ENCODE measurements around the gene TMEM108. TPM values are rescaled to one million over a fixed set of nuclear protein-coding genes. Genes with fewer than 3 reads are reported as not detected.

Gene TMEM108
- total RNA-seq, 1 experiment from 2014 or later, result not detected

DNA sequence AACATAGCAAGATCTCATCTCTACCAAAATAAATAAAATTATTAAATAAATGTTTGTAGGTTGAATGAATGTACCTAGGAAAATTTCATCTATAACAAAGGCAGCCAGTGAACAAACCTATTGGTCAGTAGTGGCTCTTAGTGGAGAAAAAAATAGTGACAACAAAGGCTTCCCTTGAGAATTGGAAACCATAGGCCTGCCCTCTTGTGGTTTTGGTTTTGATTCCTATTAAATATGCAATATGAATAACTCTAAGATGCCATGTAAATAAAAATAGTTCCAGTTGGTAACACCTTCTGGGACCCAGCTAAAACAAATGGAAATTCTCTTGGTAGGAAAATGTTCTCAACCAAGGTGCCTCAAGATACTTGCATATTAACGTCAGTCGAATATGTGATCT is 216.0 kb downstream of the TMEM108 start:
- Histone ChIP-seq H3K27me3 (replicated peaks; ENCODE audit: control insufficient read depth, insufficient read depth, low read length) (no peaks in the 10 kb centered on the region), H3K4me1 (peaks cover 5% of the 10 kb centered on the region; the same call in 1 of the 2 replicates), H3K4me3 (ENCODE audit: low read depth, low read length) (no peak overlapping the region), H3K9me3 (no peaks in the 10 kb centered on the region), H3K36me3 (ENCODE audit: control insufficient read depth, insufficient read depth, low read length) (no peaks in the 10 kb centered on the region)
- TF ChIP-seq, protein P1, sequence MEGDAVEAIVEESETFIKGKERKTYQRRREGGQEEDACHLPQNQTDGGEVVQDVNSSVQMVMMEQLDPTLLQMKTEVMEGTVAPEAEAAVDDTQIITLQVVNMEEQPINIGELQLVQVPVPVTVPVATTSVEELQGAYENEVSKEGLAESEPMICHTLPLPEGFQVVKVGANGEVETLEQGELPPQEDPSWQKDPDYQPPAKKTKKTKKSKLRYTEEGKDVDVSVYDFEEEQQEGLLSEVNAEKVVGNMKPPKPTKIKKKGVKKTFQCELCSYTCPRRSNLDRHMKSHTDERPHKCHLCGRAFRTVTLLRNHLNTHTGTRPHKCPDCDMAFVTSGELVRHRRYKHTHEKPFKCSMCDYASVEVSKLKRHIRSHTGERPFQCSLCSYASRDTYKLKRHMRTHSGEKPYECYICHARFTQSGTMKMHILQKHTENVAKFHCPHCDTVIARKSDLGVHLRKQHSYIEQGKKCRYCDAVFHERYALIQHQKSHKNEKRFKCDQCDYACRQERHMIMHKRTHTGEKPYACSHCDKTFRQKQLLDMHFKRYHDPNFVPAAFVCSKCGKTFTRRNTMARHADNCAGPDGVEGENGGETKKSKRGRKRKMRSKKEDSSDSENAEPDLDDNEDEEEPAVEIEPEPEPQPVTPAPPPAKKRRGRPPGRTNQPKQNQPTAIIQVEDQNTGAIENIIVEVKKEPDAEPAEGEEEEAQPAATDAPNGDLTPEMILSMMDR (IDR thresholded peaks at IDR 0.05; ENCODE audit: insufficient read depth in 1 of 2, low read depth in 1 of 2, low read length in 1 of 2, severe bottlenecking in 1 of 2, unreplicated experiment in 1 of 2), result no peak
- Mint-ChIP-seq H3K27ac (ENCODE audit: unreplicated experiment) (no peak overlapping the region), H3K27me3 (ENCODE audit: insufficient read depth, unreplicated experiment) (no peaks in the 10 kb centered on the region), H3K9me3 (ENCODE audit: unreplicated experiment) (peaks cover 10% of the 10 kb centered on the region), H3K36me3 (ENCODE audit: insufficient read depth, unreplicated experiment) (no peaks in the 10 kb centered on the region), H3K4me1 (ENCODE audit: low read depth, unreplicated experiment) (no peaks in the 10 kb centered on the region), H3K4me3 (ENCODE audit: unreplicated experiment) (no peak overlapping the region)
- ChIA-PET CTCF (interaction anchor here (0.6 kb wide), 1 partner anchor 208 kb away, joined by 4 read pairs; no protein-coding TSS in a partner anchor), POLR2A (no interaction called here)
- no TSS peak for BruUV-seq (replicated peaks)
- intact Hi-C loops (cut with micrococcal nuclease; ENCODE audit: unreplicated experiment), result no loop called here
- DNase-seq, result no peak

DNA sequence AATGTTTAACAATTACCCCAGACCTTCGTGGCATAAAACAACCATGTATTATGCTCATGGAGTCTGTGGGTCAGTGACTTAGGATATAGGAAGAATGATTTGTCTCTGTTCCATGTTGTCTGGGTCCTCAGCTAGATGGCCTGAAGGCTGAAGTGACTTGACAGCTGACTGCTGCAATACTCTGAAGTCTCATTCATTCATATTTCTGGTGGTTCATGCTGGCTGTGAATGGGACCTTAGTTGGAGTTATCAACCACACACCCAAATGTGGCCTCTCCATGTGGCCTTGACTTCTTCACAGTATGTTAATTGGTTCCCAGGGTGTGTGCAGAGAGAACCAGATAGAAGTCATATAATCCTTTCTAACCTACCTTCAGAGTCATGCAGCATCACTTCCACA is 216.5 kb downstream of the TMEM108 start:
- no peaks in the 10 kb centered on the region for H3K36me3 Mint-ChIP-seq (ENCODE audit: insufficient read depth, unreplicated experiment)
- DNase-seq, result no peak
- TF ChIP-seq, protein P1 (IDR thresholded peaks at IDR 0.05; ENCODE audit: insufficient read depth in 1 of 2, low read depth in 1 of 2, low read length in 1 of 2, severe bottlenecking in 1 of 2, unreplicated experiment in 1 of 2), result no peak
- H3K9me3 Mint-ChIP-seq (ENCODE audit: unreplicated experiment), result peaks cover 10% of the 10 kb centered on the region
- Histone ChIP-seq H3K27me3 (replicated peaks; ENCODE audit: control insufficient read depth, insufficient read depth, low read length) (no peaks in the 10 kb centered on the region), H3K36me3 (ENCODE audit: control insufficient read depth, insufficient read depth, low read length) (no peaks in the 10 kb centered on the region), H3K4me3 (ENCODE audit: low read depth, low read length) (no peak overlapping the region), H3K4me1 (peaks cover 5% of the 10 kb centered on the region; the same call in 1 of the 2 replicates), H3K9me3 (no peaks in the 10 kb centered on the region)
- H3K4me1 Mint-ChIP-seq (ENCODE audit: low read depth, unreplicated experiment), result no peaks in the 10 kb centered on the region
- no peak overlapping the region for H3K4me3 Mint-ChIP-seq (ENCODE audit: unreplicated experiment)
- intact Hi-C loops (cut with micrococcal nuclease; ENCODE audit: unreplicated experiment), result no loop called here
- H3K27ac Mint-ChIP-seq (ENCODE audit: unreplicated experiment), result no peak overlapping the region
- no peaks in the 10 kb centered on the region for H3K27me3 Mint-ChIP-seq (ENCODE audit: insufficient read depth, unreplicated experiment)
- no TSS peak for BruUV-seq (replicated peaks)
- CTCF ChIA-PET, result no interaction called here
- POLR2A ChIA-PET, result no interaction called here

DNA sequence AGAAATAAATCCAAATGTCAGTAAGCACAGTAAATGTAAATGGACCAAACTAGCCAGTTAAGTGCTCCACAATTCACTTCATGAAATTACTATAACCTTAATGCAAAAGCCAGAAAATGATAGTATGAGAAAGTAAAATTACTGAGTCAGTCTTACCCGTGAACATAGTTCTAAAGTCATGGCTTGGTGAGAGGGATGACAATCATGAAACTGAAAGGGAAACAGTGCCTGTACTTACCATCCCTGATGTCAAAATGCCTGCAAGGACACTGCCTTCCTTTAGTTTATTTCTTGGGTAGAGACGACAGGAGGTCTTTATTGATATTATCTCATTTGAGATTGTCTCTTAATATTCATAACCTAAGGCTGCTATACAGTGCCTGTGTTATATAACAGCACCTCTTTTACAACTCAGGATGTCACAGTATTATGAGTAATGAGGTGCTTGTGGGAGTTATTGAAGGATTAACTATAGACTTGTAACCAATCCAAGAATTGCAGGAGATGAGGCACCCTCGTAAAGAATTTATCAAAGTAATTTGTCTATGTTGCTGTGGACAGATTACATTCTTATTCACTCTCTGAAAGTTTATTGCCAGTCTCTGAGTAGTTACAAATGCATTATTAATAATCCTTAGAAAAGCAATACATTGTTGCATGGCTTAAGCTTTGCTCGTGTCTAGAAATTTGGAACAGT is 218.7 kb downstream of the TMEM108 start:
- TF ChIP-seq, protein P1 (IDR thresholded peaks at IDR 0.05; ENCODE audit: insufficient read depth in 1 of 2, low read depth in 1 of 2, low read length in 1 of 2, severe bottlenecking in 1 of 2, unreplicated experiment in 1 of 2), result no peak
- POLR2A ChIA-PET, result no interaction called here
- CTCF ChIA-PET, result no interaction called here
- BruUV-seq (replicated peaks), result no TSS peak
- Histone ChIP-seq H3K9me3 (no peaks in the 10 kb centered on the region), H3K4me1 (peaks cover 5% of the 10 kb centered on the region; the same call in 1 of the 2 replicates), H3K27me3 (replicated peaks; ENCODE audit: control insufficient read depth, insufficient read depth, low read length) (no peaks in the 10 kb centered on the region), H3K36me3 (ENCODE audit: control insufficient read depth, insufficient read depth, low read length) (no peaks in the 10 kb centered on the region), H3K4me3 (ENCODE audit: low read depth, low read length) (no peak overlapping the region)
- no peak overlapping the region for H3K4me3 Mint-ChIP-seq (ENCODE audit: unreplicated experiment)
- intact Hi-C loops (cut with micrococcal nuclease; ENCODE audit: unreplicated experiment), result no loop called here
- H3K27me3 Mint-ChIP-seq (ENCODE audit: insufficient read depth, unreplicated experiment), result peaks cover 2% of the 10 kb centered on the region
- H3K9me3 Mint-ChIP-seq (ENCODE audit: unreplicated experiment), result peaks cover 10% of the 10 kb centered on the region
- DNase-seq, result no peak
- no peaks in the 10 kb centered on the region for H3K36me3 Mint-ChIP-seq (ENCODE audit: insufficient read depth, unreplicated experiment)
- H3K4me1 Mint-ChIP-seq (ENCODE audit: low read depth, unreplicated experiment), result no peaks in the 10 kb centered on the region
- no peak overlapping the region for H3K27ac Mint-ChIP-seq (ENCODE audit: unreplicated experiment)

Measured in Caco-2 (cell line).